SK-N-SH treated with all-trans-retinoic acid at 6 μM for 48 hours (cell line): ENCODE results near the gene ZNF236.

Experiments used
- ATAC-seq: fragments of 200-7000 bp; cut with Tn5 transposase; 3 replicates; pipeline ENCODE4 v1.9.1; 2020; ENCODE audit warnings: mild to moderate bottlenecking, moderate library complexity
- ARNTL ChIP-seq: fragments of 450-650 bp; formaldehyde crosslinking; IDR thresholded peaks from 2 replicates; pipeline ENCODE4 v1.5.0; 2020; ENCODE audit warnings: low read depth, mild to moderate bottlenecking, moderate library complexity, borderline replicate concordance
- BACH2 ChIP-seq: fragments of 250-450 bp; sonication (Bioruptor Pico); IDR thresholded peaks from 2 replicates; pipeline ENCODE4 v1.9.0; 2021; ENCODE audit warnings: mild to moderate bottlenecking, borderline replicate concordance
- CSDC2 ChIP-seq: fragments of 250-450 bp; sonication (Bioruptor Pico); IDR thresholded peaks from 2 replicates; pipeline ENCODE4 v1.5.0; 2020; ENCODE audit warnings: mild to moderate bottlenecking, moderate library complexity
- ESRRG ChIP-seq: fragments of 250-450 bp; sonication (Bioruptor Pico); IDR thresholded peaks from 2 replicates; pipeline ENCODE4 v1.6.1; 2021; ENCODE audit warnings: mild to moderate bottlenecking
- ISL1 ChIP-seq: fragments of 250-450 bp; sonication (Bioruptor Pico); IDR thresholded peaks from 2 replicates; pipeline ENCODE4 v2.1.2; 2022; ENCODE audit warnings: mild to moderate bottlenecking, moderate library complexity
- OSR1 ChIP-seq: fragments of 250-450 bp; sonication (Bioruptor Pico); IDR thresholded peaks from 2 replicates; pipeline ENCODE4 v1.8.0; 2022; ENCODE audit warnings: moderate library complexity, mild to moderate bottlenecking, inconsistent platforms
- PPARA ChIP-seq: fragments of 250-450 bp; sonication (Bioruptor Pico); IDR thresholded peaks from 2 replicates; pipeline ENCODE4 v1.5.0; 2020; ENCODE audit warnings: mild to moderate bottlenecking, borderline replicate concordance
- RARB ChIP-seq: fragments of 250-450 bp; sonication (Bioruptor Pico); IDR thresholded peaks from 2 replicates; pipeline ENCODE4 v1.8.0; 2021; ENCODE audit warnings: mild to moderate bottlenecking, moderate library complexity
- SNAI2 ChIP-seq: fragments of 250-450 bp; sonication (Bioruptor Pico); IDR thresholded peaks from 2 replicates; pipeline ENCODE4 v1.5.0; 2020; ENCODE audit warnings: mild to moderate bottlenecking, moderate library complexity
- TCF4 ChIP-seq: fragments of 250-450 bp; sonication (Bioruptor Pico); IDR thresholded peaks from 2 replicates; pipeline ENCODE4 v1.8.0; 2021; ENCODE audit warnings: mild to moderate bottlenecking, moderate library complexity, borderline replicate concordance
- TOX ChIP-seq: fragments of 250-450 bp; sonication (Bioruptor Pico); IDR thresholded peaks from 2 replicates; pipeline ENCODE4 v1.8.0; 2021; ENCODE audit warnings: mild to moderate bottlenecking, moderate library complexity, borderline replicate concordance
- TSHZ2 ChIP-seq: fragments of 250-450 bp; sonication (Bioruptor Pico); IDR thresholded peaks from 2 replicates; pipeline ENCODE4 v1.5.0; 2020; ENCODE audit warnings: mild to moderate bottlenecking, moderate library complexity
- ZC3H10 ChIP-seq: fragments of 250-450 bp; sonication (Bioruptor Pico); IDR thresholded peaks from 2 replicates; pipeline ENCODE4 v1.5.1; 2021; ENCODE audit warnings: mild to moderate bottlenecking, moderate library complexity
- ZFP3 ChIP-seq: fragments of 250-450 bp; sonication (Bioruptor Pico); IDR thresholded peaks from 2 replicates; pipeline ENCODE4 v1.5.0; 2020; ENCODE audit warnings: mild to moderate bottlenecking, moderate library complexity
- ZFP30 ChIP-seq: fragments of 450-650 bp; formaldehyde crosslinking; IDR thresholded peaks from 2 replicates; pipeline ENCODE4 v1.5.0; 2022; ENCODE audit warnings: mild to moderate bottlenecking, moderate library complexity
- ZNF565 ChIP-seq: fragments of 450-650 bp; formaldehyde crosslinking; conservative IDR thresholded peaks from 2 replicates; pipeline ENCODE4 v1.5.0; 2020; ENCODE audit warnings: low read depth, mild to moderate bottlenecking, moderate library complexity
- ZNF70 ChIP-seq: fragments of 450-650 bp; formaldehyde crosslinking; IDR thresholded peaks from 2 replicates; pipeline ENCODE4 v1.5.0; 2020; ENCODE audit warnings: mild to moderate bottlenecking, moderate library complexity
- ZNF8 ChIP-seq: fragments of 450-650 bp; formaldehyde crosslinking; IDR thresholded peaks from 2 replicates; pipeline ENCODE4 v1.5.0; 2020; ENCODE audit warnings: mild to moderate bottlenecking, moderate library complexity
- TF ChIP-seq, protein P1 (sequence below): fragments of 250-450 bp; sonication (Bioruptor Pico); IDR thresholded peaks from 2 replicates; pipeline ENCODE4 v1.8.0; 2021; ENCODE audit warnings: low read depth, mild to moderate bottlenecking, moderate library complexity, borderline replicate concordance
- TF ChIP-seq, protein P2 (sequence below): fragments of 250-450 bp; sonication (Bioruptor Pico); IDR thresholded peaks from 2 replicates; pipeline ENCODE4 v1.8.0; 2020; ENCODE audit warnings: mild to moderate bottlenecking, moderate library complexity, borderline replicate concordance
- TF ChIP-seq, protein P3 (sequence below): fragments of 250-450 bp; sonication (Bioruptor Pico); IDR thresholded peaks from 2 replicates; pipeline ENCODE4 v1.5.1; 2021; ENCODE audit warnings: mild to moderate bottlenecking, moderate library complexity

ZNF236 gene

DNA sequence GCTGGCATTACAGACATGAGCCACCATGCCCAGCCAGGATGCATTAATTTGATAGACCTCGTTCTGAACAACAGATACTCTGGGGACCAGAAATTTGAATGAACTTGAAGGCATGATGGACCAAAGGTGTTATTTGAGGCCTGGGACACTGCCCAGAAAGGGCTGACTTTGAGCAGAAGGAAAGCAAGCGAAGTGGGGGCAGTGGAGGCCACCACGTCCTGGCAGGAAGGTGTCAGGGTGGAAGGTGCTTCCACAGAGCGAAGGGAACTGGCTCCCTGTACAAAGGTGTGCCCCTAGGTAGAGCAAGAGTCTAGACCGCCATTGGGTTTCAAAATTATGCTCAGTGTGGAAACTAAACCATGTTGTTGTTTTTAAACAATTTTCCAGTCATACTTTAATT, 23.9 kb downstream of the ZNF236 start:
- ATAC-seq = no peak
- TF ChIP-seq TSHZ2 (CRISPR knock-in tag) = no peak
- TF ChIP-seq ARNTL (CRISPR knock-in tag) = no peak
- TF ChIP-seq PPARA = no peak
- TF ChIP-seq TCF4 = no peak
- TF ChIP-seq BACH2 = no peak

DNA sequence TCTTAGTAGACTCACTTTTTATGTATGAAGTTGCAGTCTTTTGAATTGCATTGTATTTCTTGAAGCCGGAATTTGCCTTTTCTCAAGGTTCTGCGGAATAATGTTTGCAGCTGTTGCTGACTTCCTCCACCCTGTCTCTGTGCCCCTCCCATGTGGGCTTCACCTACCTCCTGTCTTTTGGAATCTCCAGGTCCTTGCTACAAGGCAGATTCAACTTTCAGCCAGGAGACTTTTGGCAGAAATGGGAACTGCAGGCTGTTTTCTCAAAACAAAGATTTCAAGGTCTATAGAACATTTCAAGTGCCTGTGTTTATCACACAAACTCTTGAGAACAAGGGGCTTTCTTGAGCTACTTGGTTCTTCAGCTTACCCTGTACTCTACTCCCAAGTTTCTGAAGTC, 25.6 kb downstream of the ZNF236 start:
- ATAC-seq = peak; percentile 56; the same call in 1 of the 3 replicates
- TF ChIP-seq OSR1 (CRISPR knock-in tag) = no peak
- TF ChIP-seq ZC3H10 (CRISPR knock-in tag) = no peak
- TF ChIP-seq CSDC2 (CRISPR knock-in tag) = no peak
- TF ChIP-seq, protein P1, sequence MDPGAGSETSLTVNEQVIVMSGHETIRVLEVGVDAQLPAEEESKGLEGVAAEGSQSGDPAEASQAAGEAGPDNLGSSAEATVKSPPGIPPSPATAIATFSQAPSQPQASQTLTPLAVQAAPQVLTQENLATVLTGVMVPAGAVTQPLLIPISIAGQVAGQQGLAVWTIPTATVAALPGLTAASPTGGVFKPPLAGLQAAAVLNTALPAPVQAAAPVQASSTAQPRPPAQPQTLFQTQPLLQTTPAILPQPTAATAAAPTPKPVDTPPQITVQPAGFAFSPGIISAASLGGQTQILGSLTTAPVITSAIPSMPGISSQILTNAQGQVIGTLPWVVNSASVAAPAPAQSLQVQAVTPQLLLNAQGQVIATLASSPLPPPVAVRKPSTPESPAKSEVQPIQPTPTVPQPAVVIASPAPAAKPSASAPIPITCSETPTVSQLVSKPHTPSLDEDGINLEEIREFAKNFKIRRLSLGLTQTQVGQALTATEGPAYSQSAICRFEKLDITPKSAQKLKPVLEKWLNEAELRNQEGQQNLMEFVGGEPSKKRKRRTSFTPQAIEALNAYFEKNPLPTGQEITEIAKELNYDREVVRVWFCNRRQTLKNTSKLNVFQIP = no peak
- TF ChIP-seq, protein P2, sequence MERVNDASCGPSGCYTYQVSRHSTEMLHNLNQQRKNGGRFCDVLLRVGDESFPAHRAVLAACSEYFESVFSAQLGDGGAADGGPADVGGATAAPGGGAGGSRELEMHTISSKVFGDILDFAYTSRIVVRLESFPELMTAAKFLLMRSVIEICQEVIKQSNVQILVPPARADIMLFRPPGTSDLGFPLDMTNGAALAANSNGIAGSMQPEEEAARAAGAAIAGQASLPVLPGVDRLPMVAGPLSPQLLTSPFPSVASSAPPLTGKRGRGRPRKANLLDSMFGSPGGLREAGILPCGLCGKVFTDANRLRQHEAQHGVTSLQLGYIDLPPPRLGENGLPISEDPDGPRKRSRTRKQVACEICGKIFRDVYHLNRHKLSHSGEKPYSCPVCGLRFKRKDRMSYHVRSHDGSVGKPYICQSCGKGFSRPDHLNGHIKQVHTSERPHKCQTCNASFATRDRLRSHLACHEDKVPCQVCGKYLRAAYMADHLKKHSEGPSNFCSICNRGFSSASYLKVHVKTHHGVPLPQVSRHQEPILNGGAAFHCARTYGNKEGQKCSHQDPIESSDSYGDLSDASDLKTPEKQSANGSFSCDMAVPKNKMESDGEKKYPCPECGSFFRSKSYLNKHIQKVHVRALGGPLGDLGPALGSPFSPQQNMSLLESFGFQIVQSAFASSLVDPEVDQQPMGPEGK (CRISPR knock-in tag) = no peak
- no peak for TF ChIP-seq ZNF8 (CRISPR knock-in tag)
- no peak for TF ChIP-seq SNAI2 (CRISPR knock-in tag)
- no peak for TF ChIP-seq TSHZ2 (CRISPR knock-in tag)
- no peak for TF ChIP-seq ZFP3 (CRISPR knock-in tag)
- no peak for TF ChIP-seq TOX (CRISPR knock-in tag)
- no peak for TF ChIP-seq ESRRG (CRISPR knock-in tag)
- no peak for TF ChIP-seq BACH2
- TF ChIP-seq ZFP30 (CRISPR knock-in tag) = no peak
- TF ChIP-seq ISL1 = no peak
- TF ChIP-seq RARB (CRISPR knock-in tag) = no peak
- TF ChIP-seq ZNF70 (CRISPR knock-in tag) = no peak
- TF ChIP-seq ZNF565 (CRISPR knock-in tag) = no peak
- TF ChIP-seq, protein P3, sequence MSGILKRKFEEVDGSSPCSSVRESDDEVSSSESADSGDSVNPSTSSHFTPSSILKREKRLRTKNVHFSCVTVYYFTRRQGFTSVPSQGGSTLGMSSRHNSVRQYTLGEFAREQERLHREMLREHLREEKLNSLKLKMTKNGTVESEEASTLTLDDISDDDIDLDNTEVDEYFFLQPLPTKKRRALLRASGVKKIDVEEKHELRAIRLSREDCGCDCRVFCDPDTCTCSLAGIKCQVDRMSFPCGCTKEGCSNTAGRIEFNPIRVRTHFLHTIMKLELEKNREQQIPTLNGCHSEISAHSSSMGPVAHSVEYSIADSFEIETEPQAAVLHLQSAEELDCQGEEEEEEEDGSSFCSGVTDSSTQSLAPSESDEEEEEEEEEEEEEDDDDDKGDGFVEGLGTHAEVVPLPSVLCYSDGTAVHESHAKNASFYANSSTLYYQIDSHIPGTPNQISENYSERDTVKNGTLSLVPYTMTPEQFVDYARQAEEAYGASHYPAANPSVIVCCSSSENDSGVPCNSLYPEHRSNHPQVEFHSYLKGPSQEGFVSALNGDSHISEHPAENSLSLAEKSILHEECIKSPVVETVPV (CRISPR knock-in tag) = no peak

DNA sequence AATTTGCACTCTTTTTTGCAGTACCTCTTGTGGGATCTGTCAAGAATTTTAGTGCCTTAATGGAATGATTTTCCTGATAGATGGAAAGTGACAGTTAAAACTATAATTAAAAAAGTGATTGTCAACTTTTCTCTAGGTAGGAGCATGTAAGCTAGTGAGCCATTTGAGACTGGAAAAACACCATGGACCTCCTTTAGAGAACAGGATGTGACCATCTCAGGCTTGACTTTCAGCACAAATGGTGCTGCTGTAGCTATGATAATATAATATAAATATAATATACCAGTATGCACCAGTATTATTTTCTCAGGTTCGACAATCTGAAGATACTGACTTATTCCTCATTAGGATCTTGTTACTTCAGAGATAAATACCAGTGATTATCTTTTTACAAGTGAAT, 27.8 kb downstream of the ZNF236 start:
- no peak for ATAC-seq
- TF ChIP-seq CSDC2 (CRISPR knock-in tag) (no peak), BACH2 (no peak), ZNF565 (CRISPR knock-in tag) (no peak), ESRRG (CRISPR knock-in tag) (no peak), TCF4 (no peak), ZFP30 (CRISPR knock-in tag) (no peak), RARB (CRISPR knock-in tag) (no peak), TOX (CRISPR knock-in tag) (no peak), ZNF70 (CRISPR knock-in tag) (no peak), SNAI2 (CRISPR knock-in tag) (no peak)
- TF ChIP-seq, protein P1 = no peak
- TF ChIP-seq, protein P2 (CRISPR knock-in tag) = no peak
- TF ChIP-seq, protein P3 (CRISPR knock-in tag) = no peak
